GM12873 (cell line): ENCODE data around the gene MARK3.

Experiments
- CTCF ChIP-seq: IDR thresholded peaks from 2 replicates; pipeline ENCODE4 v1.5.1; 2012; ENCODE audit warnings: low read depth, mild to moderate bottlenecking, moderate library complexity, low read length, control low read depth; ENCODE audit not compliant: insufficient read depth; ENCODE audit errors: missing control alignments

MARK3 gene

GRCh38 chr14:103550451-103551337, 165.5 kb downstream of the MARK3 start:
- TF ChIP-seq CTCF, result no peak

- TF ChIP-seq CTCF, result no peak
These were observed 166.1 kb downstream of the MARK3 start for GRCh38 chr14:103551338-103551762.

- TF ChIP-seq CTCF, result no peak
These were observed 167.0 kb downstream of the MARK3 start for GRCh38 chr14:103552011-103552845.

GRCh38 chr14:103552846-103553210, 167.6 kb downstream of the MARK3 start:
- no peak for TF ChIP-seq CTCF
